CD14-positive monocyte (primary cell): ENCODE results near the gene WDTC1. TPM values are rescaled to one million over a fixed set of nuclear protein-coding genes. Genes with fewer than 3 reads are reported as not detected.

Source experiments
- DNase-seq, 3 donors: peaks; one replicate each; pipeline ENCODE4 v3.0.0-alpha.2; 2011 to 2022
- H2AFZ ChIP-seq: 2 replicates; pipeline ENCODE4 v1.6.0; 2012; ENCODE audit warnings: mild to moderate bottlenecking, low read depth, low read length, inconsistent platforms; ENCODE audit not compliant: insufficient read depth, poor library complexity, severe bottlenecking
- H3K27ac ChIP-seq, 2 donors: 1 replicate in 1 of 2; 2 replicates in 1 of 2; pipeline ENCODE4 v1.5.1; 2012 to 2013; ENCODE audit warnings: low read length in 2 of 2, control low read depth in 1 of 2, inconsistent platforms in 1 of 2, low read depth in 1 of 2, mild to moderate bottlenecking in 1 of 2
- H3K27me3 ChIP-seq, 2 donors: one replicate each; pipeline versions ENCODE4 v1.6.0 to v1.6.1; 2011 to 2013; ENCODE audit warnings: low read length in 2 of 2; ENCODE audit not compliant: control insufficient read depth in 2 of 2, insufficient read depth in 2 of 2
- H3K36me3 ChIP-seq, 2 donors: replicated peaks in 1 of 2; 1 replicate in 1 of 2; 2 replicates in 1 of 2; pipeline versions ENCODE4 v1.5.1 to v1.6.1; 2012 to 2013; ENCODE audit warnings: low read length in 2 of 2, control low read depth in 1 of 2, inconsistent platforms in 1 of 2, mild to moderate bottlenecking in 1 of 2; ENCODE audit not compliant: insufficient read depth in 2 of 2, control insufficient read depth in 1 of 2
- H3K4me1 ChIP-seq, 2 donors: 1 replicate in 1 of 2; 2 replicates in 1 of 2; pipeline versions ENCODE4 v1.5.1 to v1.6.1; 2012 to 2013; ENCODE audit warnings: low read length in 2 of 2, control low read depth in 1 of 2, inconsistent platforms in 1 of 2, mild to moderate bottlenecking in 1 of 2, moderate library complexity in 1 of 2; ENCODE audit not compliant: insufficient read depth in 2 of 2, control insufficient read depth in 1 of 2
- H3K4me2 ChIP-seq: replicated peaks from 2 replicates; pipeline ENCODE3; 2012; ENCODE audit warnings: low read length, moderate library complexity, mild to moderate bottlenecking; ENCODE audit not compliant: poor library complexity, severe bottlenecking; ENCODE audit errors: extremely low read depth
- H3K4me3 ChIP-seq, 3 experiments: fragments of 200-600 bp in 1 of 3; sonication (generic) in 1 of 3; replicated peaks in 1 of 3; 1 replicate in 2 of 3; 2 replicates in 1 of 3; pipeline ENCODE4 v1.5.1; 2011 to 2013; ENCODE audit warnings: low read length in 3 of 3, mild to moderate bottlenecking in 3 of 3, control low read depth in 2 of 3, low read depth in 2 of 3, inconsistent platforms in 1 of 3, moderate library complexity in 1 of 3
- H3K79me2 ChIP-seq: 2 replicates; pipeline ENCODE4 v1.6.0; 2012; ENCODE audit warnings: mild to moderate bottlenecking, control low read depth, inconsistent platforms, low read length, moderate library complexity; ENCODE audit not compliant: insufficient read depth
- H3K9ac ChIP-seq: 2 replicates; pipeline ENCODE4 v1.6.0; 2017; ENCODE audit warnings: low read length, mild to moderate bottlenecking; ENCODE audit not compliant: insufficient read depth, poor library complexity, severe bottlenecking
- H3K9me3 ChIP-seq, 2 donors: replicated peaks in 1 of 2; 1 replicate in 1 of 2; 2 replicates in 1 of 2; pipeline versions ENCODE4 v1.5.1 to v1.6.1; 2012 to 2013; ENCODE audit warnings: low read length in 2 of 2, control low read depth in 1 of 2; ENCODE audit not compliant: control insufficient read depth in 1 of 2, insufficient read depth in 1 of 2
- H4K20me1 ChIP-seq: 2 replicates; pipeline ENCODE4 v1.6.0; 2012; ENCODE audit warnings: mild to moderate bottlenecking, low read length, control low read depth, moderate library complexity; ENCODE audit not compliant: insufficient read depth
- H3K27ac Mint-ChIP-seq, 7 donors: one replicate each; pipeline ENCODE4 v1.8.0; 2020; ENCODE audit warnings: mild to moderate bottlenecking in 7 of 7, mixed read lengths in 7 of 7, moderate library complexity in 6 of 7, inconsistent platforms in 2 of 7
- H3K27me3 Mint-ChIP-seq, 3 donors: one replicate each; pipeline ENCODE4 v1.8.0; 2021 to 2022; ENCODE audit warnings: low read depth in 3 of 3, mild to moderate bottlenecking in 3 of 3, mixed read lengths in 3 of 3, moderate library complexity in 3 of 3, inconsistent platforms in 1 of 3
- H3K36me3 Mint-ChIP-seq, 2 donors: one replicate each; pipeline ENCODE4 v1.8.0; 2020; ENCODE audit warnings: mixed read lengths in 2 of 2, inconsistent platforms in 1 of 2, mild to moderate bottlenecking in 1 of 2
- H3K4me1 Mint-ChIP-seq: one replicate; pipeline ENCODE4 v1.8.0; 2020; ENCODE audit warnings: mild to moderate bottlenecking, mixed read lengths
- H3K4me3 Mint-ChIP-seq, 2 donors: one replicate each; pipeline ENCODE4 v1.8.0; 2020; ENCODE audit warnings: mild to moderate bottlenecking in 2 of 2, mixed read lengths in 2 of 2, moderate library complexity in 1 of 2
- H3K9me3 Mint-ChIP-seq, 7 donors: one replicate each; pipeline ENCODE4 v1.8.0; 2020 to 2022; ENCODE audit warnings: mixed read lengths in 7 of 7, mild to moderate bottlenecking in 6 of 7, moderate library complexity in 6 of 7, inconsistent platforms in 2 of 7
- WGBS: methylation state at CpG from one replicate; pipeline ENCODE4 v1.1.5; 2013; ENCODE audit warnings: missing lambda C conversion rate; ENCODE audit not compliant: insufficient coverage; 5-methylcytosine and 5-hydroxymethylcytosine counted together
- intact Hi-C, 2 donors: fragments of 100-400 bp; cut with micrococcal nuclease; formaldehyde crosslinking; loops; one replicate each; pipeline versions ENCODE4 v1.15.0 to v1.15.1; 2023
- polyA plus RNA-seq, 3 donors: library from polyadenylated mRNA; depleted of rRNA in 1 of 3; unstranded in 2 of 3; stranded (reverse) in 1 of 3; fragments of 300-500 nt in 2 of 3; fragments of >200 nt in 1 of 3; fragmentation: Illumina TruSeq in 2 of 3; gene quantifications; 1 replicate in 2 of 3; 2 replicates in 1 of 3; pipeline ENCODE4 v1.2.3, GENCODE V29; 2012 to 2021
- TF ChIP-seq, protein P1 (sequence below): fragments of 200-600 bp; IDR thresholded peaks from one replicate; pipeline ENCODE4 v1.8.0; 2022; ENCODE audit warnings: antibody characterized with exemption, mild to moderate bottlenecking

The WDTC1 gene
- polyA plus RNA-seq, 3 donors: 2.1 to 26.6 (median 4.3) TPM

DNA sequence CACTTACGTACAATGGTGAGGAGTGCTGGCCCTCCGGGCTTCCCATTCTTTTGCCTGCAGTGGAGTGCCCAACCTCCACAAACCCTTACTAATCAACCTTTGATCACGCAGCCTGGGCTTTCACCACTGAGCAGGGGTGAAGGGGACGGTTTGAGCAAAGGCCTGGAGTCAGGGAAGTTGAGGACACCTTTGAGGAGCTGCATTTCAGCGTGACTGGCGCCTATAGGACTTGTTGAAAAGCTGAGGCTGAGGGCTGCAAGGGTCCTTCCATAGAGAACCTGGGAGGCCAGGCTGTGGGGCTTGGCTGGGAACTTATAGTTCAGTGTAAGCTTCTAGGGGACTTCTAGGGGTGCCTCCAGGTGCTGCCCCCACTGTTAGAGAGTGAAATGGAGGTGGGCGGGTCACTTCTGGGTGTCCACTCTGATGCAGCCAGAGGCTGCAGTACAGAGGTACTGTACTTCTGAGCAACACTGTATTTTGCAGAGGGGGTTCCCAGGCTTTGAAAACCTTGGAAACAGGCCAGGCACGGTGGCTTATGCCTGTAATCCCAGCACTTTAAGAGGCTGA lies 117.2 kb downstream of the WDTC1 start:
- Histone ChIP-seq H3K4me1 (peaks cover 6 to 19% of the 10 kb centered on the region in 2 donors), H3K27me3 (peaks cover 0 to 2% of the 10 kb centered on the region in 2 donors), H3K27ac (no peak overlapping the region), H3K36me3 (peaks cover 35 to 57% of the 10 kb centered on the region in 2 donors), H3K4me3 (no peak overlapping the region), H3K9ac (no peak overlapping the region), H3K79me2 (no peaks in the 10 kb centered on the region), H2AFZ (no peak overlapping the region), H3K9me3 (no peaks in the 10 kb centered on the region), H3K4me2 (no peak overlapping the region), H4K20me1 (peaks cover 4% of the 10 kb centered on the region)
- H3K27ac Mint-ChIP-seq: no peak overlapping the region
- peaks cover 0 to 2% (median 0%) of the 10 kb centered on the region in 7 donors for H3K9me3 Mint-ChIP-seq
- no peak overlapping the region for H3K4me3 Mint-ChIP-seq
- TF ChIP-seq, protein P1, sequence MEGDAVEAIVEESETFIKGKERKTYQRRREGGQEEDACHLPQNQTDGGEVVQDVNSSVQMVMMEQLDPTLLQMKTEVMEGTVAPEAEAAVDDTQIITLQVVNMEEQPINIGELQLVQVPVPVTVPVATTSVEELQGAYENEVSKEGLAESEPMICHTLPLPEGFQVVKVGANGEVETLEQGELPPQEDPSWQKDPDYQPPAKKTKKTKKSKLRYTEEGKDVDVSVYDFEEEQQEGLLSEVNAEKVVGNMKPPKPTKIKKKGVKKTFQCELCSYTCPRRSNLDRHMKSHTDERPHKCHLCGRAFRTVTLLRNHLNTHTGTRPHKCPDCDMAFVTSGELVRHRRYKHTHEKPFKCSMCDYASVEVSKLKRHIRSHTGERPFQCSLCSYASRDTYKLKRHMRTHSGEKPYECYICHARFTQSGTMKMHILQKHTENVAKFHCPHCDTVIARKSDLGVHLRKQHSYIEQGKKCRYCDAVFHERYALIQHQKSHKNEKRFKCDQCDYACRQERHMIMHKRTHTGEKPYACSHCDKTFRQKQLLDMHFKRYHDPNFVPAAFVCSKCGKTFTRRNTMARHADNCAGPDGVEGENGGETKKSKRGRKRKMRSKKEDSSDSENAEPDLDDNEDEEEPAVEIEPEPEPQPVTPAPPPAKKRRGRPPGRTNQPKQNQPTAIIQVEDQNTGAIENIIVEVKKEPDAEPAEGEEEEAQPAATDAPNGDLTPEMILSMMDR: no peak
- WGBS: 94% methylated on average over 3 of the region's 8 CpGs
- intact Hi-C loops: no loop called here
- H3K27me3 Mint-ChIP-seq: peaks cover 1 to 11% (median 4%) of the 10 kb centered on the region in 3 donors
- H3K4me1 Mint-ChIP-seq: peaks cover 11% of the 10 kb centered on the region
- H3K36me3 Mint-ChIP-seq: peaks cover 26 to 71% of the 10 kb centered on the region in 2 donors
- no peak for DNase-seq

GRCh38 chr1:27353166-27353565 lies 118.7 kb downstream of the WDTC1 start:
- Histone ChIP-seq H3K27me3 (peaks cover 0 to 2% of the 10 kb centered on the region in 2 donors), H3K79me2 (no peaks in the 10 kb centered on the region), H3K9me3 (no peaks in the 10 kb centered on the region), H3K27ac (no peak overlapping the region), H3K36me3 (peaks cover 29 to 46% of the 10 kb centered on the region in 2 donors), H4K20me1 (peaks cover 9% of the 10 kb centered on the region), H3K9ac (no peak overlapping the region), H3K4me1 (peaks cover 18 to 33% of the 10 kb centered on the region in 2 donors), H3K4me3 (no peak overlapping the region), H2AFZ (no peak overlapping the region), H3K4me2 (no peak overlapping the region)
- Mint-ChIP-seq H3K4me1 (peaks cover 18% of the 10 kb centered on the region), H3K27me3 (peaks cover 1 to 13% (median 4%) of the 10 kb centered on the region in 3 donors), H3K36me3 (peaks cover 16 to 71% of the 10 kb centered on the region in 2 donors), H3K27ac (no peak overlapping the region), H3K4me3 (no peak overlapping the region), H3K9me3 (peaks cover 0 to 2% (median 0%) of the 10 kb centered on the region in 7 donors)
- WGBS: 96% methylated on average over 13 of the region's 13 CpGs
- TF ChIP-seq, protein P1: no peak
- intact Hi-C loops: no loop called here
- DNase-seq: no peak
